CD4-positive, CD25-positive, alpha-beta regulatory T cell (primary cell): ENCODE data around the gene ANKRD24. TPM values are rescaled to one million over a fixed set of nuclear protein-coding genes. Genes with fewer than 3 reads are reported as not detected.
"Not testable (repeated sequence)": the region's sequence is repeated elsewhere in the genome, so short reads cannot be mapped to it uniquely, and the experiment has no call there.

Experiments used
- ATAC-seq, 2 donors: fragments of 150-1000 bp; cut with Tn5 transposase; one replicate each; pipeline ENCODE4 v1.10.0; 2021; ENCODE audit warnings: low read depth in 2 of 2, moderate number of reproducible peaks in 2 of 2, moderate library complexity in 1 of 2
- DNase-seq, 3 donors: peaks; one replicate each; pipeline versions ENCODE4 v3.0.0 to v3.0.0-alpha.2; 2012 to 2022; ENCODE audit warnings: mixed read lengths in 1 of 3
- H3K27ac ChIP-seq: one replicate; pipeline ENCODE4 v1.7.0; 2013; ENCODE audit warnings: mild to moderate bottlenecking, low read length; ENCODE audit not compliant: insufficient read depth, poor library complexity, severe bottlenecking
- H3K27me3 ChIP-seq: one replicate; pipeline ENCODE4 v1.7.0; 2013; ENCODE audit warnings: low read length; ENCODE audit not compliant: control insufficient read depth, insufficient read depth
- H3K36me3 ChIP-seq: one replicate; pipeline ENCODE4 v1.7.0; 2013; ENCODE audit warnings: mild to moderate bottlenecking, low read length, moderate library complexity; ENCODE audit not compliant: control insufficient read depth, insufficient read depth
- H3K4me1 ChIP-seq: 2 replicates; pipeline ENCODE4 v1.7.0; 2013; ENCODE audit warnings: mild to moderate bottlenecking, low read length; ENCODE audit not compliant: insufficient read depth, control insufficient read depth, poor library complexity, severe bottlenecking
- H3K4me3 ChIP-seq: one replicate; pipeline ENCODE4 v1.7.0; 2013; ENCODE audit warnings: low read depth, mild to moderate bottlenecking, low read length, moderate library complexity
- H3K9me3 ChIP-seq, 2 experiments: 1 replicate in 1 of 2; 2 replicates in 1 of 2; pipeline ENCODE4 v1.7.0; 2013; ENCODE audit warnings: low read length in 2 of 2, mild to moderate bottlenecking in 1 of 2, moderate library complexity in 1 of 2; ENCODE audit not compliant: control insufficient read depth in 2 of 2
- H3K27ac Mint-ChIP-seq, 3 donors: one replicate each; pipeline ENCODE4 v1.8.0; 2020 to 2022; ENCODE audit warnings: mild to moderate bottlenecking in 3 of 3, mixed read lengths in 3 of 3, moderate library complexity in 2 of 3
- H3K27me3 Mint-ChIP-seq: one replicate; pipeline ENCODE4 v1.8.0; 2022; ENCODE audit warnings: mild to moderate bottlenecking, mixed read lengths
- H3K36me3 Mint-ChIP-seq: one replicate; pipeline ENCODE4 v1.8.0; 2020; ENCODE audit warnings: mixed read lengths
- H3K4me1 Mint-ChIP-seq, 4 donors: one replicate each; pipeline ENCODE4 v1.8.0; 2020 to 2022; ENCODE audit warnings: mixed read lengths in 4 of 4, mild to moderate bottlenecking in 1 of 4
- H3K4me3 Mint-ChIP-seq, 4 donors: one replicate each; pipeline ENCODE4 v1.8.0; 2020 to 2022; ENCODE audit warnings: mild to moderate bottlenecking in 4 of 4, mixed read lengths in 4 of 4, moderate library complexity in 3 of 4
- H3K9me3 Mint-ChIP-seq, 7 donors: one replicate each; pipeline ENCODE4 v1.8.0; 2020 to 2022; ENCODE audit warnings: mixed read lengths in 7 of 7, mild to moderate bottlenecking in 3 of 7, moderate library complexity in 2 of 7
- polyA plus RNA-seq, 4 donors: library from polyadenylated mRNA; unstranded; fragments of 300-500 nt; fragmentation: Illumina TruSeq; gene quantifications; one replicate each; pipeline ENCODE4 v1.2.3, GENCODE V29; 2021
- total RNA-seq: library from RNA; stranded (reverse); gene quantifications from one replicate; pipeline ENCODE4 v1.2.3, GENCODE V29; 2022

ANKRD24 gene
- total and polyA plus RNA-seq, 5 donors from 2014 or later, result 0.12 to 1.5 (median 0.40) TPM; not detected in 1

DNA sequence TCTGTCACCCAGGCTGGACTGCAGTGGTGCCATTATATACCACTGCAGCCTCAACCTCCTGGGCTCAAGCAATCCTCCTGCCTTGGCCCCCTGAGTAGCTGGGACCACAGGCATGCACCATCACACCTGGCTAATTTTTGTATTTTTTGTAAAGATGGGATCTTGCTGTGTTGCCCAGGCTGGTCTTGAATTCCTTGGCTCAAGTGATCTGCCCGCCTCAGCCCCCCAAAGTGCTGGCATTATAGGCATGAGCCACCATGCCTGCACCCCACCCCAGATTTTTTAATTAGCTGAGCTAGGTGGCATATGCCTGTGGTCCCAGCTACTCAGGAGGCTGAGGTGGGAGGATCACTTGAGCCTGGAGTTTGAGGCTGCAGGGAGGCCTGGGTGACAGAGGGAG is 39.6 kb upstream of the ANKRD24 start:
- H3K9me3 ChIP-seq, H3K27ac ChIP-seq, H3K4me1 ChIP-seq, H3K4me3 Mint-ChIP-seq, DNase-seq, H3K27ac Mint-ChIP-seq, H3K36me3 ChIP-seq, H3K36me3 Mint-ChIP-seq, H3K9me3 Mint-ChIP-seq, H3K4me3 ChIP-seq, H3K27me3 ChIP-seq, ATAC-seq: not testable (repeated sequence)
- H3K4me1 Mint-ChIP-seq, result peaks cover 0 to 14% (median 9%) of the 10 kb centered on the region in 4 donors
- peaks cover 16% of the 10 kb centered on the region for H3K27me3 Mint-ChIP-seq

DNA sequence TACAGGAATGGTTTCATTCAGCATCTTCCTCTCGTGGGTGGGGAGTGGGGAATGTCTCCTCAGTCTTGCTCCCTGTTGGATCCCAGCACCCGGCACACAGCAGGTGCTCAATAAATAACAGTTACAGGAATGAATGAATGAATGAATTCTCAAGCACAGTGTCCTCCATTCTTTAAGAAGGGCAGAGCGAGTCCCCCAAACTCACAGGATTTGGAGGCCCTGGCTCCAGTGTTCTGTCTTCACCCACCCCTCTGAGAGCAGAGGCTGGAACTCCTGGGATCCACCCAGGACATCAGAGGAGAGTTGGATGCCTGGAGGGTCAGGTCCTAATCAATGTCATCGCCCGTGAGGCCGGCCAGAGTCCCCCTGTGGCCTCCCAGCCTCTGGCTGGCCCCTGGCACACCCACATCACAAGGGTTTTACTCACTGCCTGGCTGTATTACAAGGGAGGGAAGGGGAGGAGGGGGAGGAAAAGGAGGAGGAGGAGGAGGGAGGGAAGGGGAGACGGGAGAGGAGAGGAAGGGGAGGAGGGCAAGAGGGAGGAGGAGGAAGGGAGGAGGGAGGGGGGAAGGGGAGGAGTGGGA is 37.7 kb upstream of the ANKRD24 start:
- Histone ChIP-seq H3K9me3 (no peaks in the 10 kb centered on the region), H3K27ac (no peak overlapping the region), H3K27me3 (no peaks in the 10 kb centered on the region), H3K4me1 (peaks cover 8% of the 10 kb centered on the region), H3K36me3 (no peaks in the 10 kb centered on the region), H3K4me3 (no peak overlapping the region)
- Mint-ChIP-seq H3K36me3 (no peaks in the 10 kb centered on the region), H3K4me3 (no peak overlapping the region), H3K4me1 (peaks cover 0 to 9% (median 6%) of the 10 kb centered on the region in 4 donors), H3K27ac (no peak overlapping the region), H3K27me3 (peaks cover 16% of the 10 kb centered on the region), H3K9me3 (no peaks in the 10 kb centered on the region)
- no peak for ATAC-seq
- no peak for DNase-seq

DNA sequence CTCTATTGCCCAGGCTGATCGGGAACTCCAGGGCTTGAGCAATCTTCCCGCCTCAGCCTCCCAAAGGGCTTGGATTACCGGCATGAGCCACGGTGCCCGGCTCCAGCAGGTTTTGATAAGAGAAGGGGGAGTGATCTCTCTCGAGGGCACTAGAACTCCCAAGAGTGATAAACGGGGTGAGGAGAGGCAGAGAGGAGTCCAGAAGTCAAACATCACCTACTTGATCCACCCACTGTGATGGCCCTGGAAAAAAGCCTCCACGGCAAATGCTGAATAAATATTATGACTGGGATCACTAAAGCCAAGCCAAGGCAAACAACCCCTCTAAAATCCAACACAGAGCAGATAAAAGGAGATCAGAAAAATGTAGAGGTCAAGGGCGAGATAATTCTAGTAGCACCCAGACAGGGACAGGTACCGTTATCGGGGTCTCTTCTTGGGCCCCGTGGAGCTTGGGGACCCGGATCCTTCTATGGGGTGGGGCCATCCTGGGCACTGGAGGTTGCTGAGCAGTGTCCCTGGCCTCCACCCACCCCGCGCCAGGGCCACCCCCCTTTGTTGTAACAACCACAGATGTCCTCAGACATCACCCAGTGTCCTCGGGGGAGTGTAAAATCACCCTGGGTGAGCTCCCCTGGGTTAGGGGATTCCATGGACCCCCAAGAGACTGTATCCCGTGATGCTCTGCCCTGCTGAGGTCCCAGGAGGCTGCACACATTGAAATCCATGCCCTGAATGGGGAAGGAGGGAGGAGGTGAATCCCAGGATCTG is 32.8 kb upstream of the ANKRD24 start:
- H3K27me3 Mint-ChIP-seq, result peaks cover 16% of the 10 kb centered on the region
- no peak overlapping the region for H3K4me3 ChIP-seq
- no peak overlapping the region for H3K27ac ChIP-seq
- H3K9me3 Mint-ChIP-seq, result peaks cover 0 to 2% (median 0%) of the 10 kb centered on the region in 7 donors
- no peak for ATAC-seq
- no peaks in the 10 kb centered on the region for H3K9me3 ChIP-seq
- H3K27me3 ChIP-seq, result no peaks in the 10 kb centered on the region
- no peaks in the 10 kb centered on the region for H3K36me3 Mint-ChIP-seq
- no peak for DNase-seq
- H3K36me3 ChIP-seq, result no peaks in the 10 kb centered on the region
- H3K4me1 ChIP-seq, result no peaks in the 10 kb centered on the region
- H3K4me3 Mint-ChIP-seq, result no peak overlapping the region
- peaks cover 0 to 12% (median 0%) of the 10 kb centered on the region in 4 donors for H3K4me1 Mint-ChIP-seq
- H3K27ac Mint-ChIP-seq, result no peak overlapping the region

DNA sequence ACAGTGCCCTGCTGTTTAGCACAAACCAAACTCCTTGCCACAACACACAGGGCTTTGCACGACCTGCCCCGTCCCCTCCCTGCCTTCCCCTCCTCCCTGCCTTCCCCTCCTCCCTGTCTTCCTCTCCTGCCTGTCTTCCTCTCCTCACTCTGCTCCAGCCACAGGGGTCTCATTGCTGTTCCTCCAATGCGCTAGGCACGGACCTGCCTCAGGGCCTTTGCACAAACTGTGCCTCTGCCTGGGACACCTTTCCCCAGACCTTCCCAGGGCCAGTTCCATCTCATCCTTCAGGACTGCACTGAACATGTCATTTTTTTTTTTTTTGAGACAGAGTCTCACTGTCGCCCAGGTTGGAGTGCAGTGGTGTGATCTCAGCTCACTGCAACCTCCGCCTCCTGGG is 30.9 kb upstream of the ANKRD24 start:
- Histone ChIP-seq H3K4me3 (no peak overlapping the region), H3K9me3 (no peaks in the 10 kb centered on the region), H3K4me1 (no peaks in the 10 kb centered on the region), H3K36me3 (no peaks in the 10 kb centered on the region), H3K27ac (no peak overlapping the region), H3K27me3 (no peaks in the 10 kb centered on the region)
- H3K36me3 Mint-ChIP-seq, result no peaks in the 10 kb centered on the region
- peaks cover 0 to 2% (median 0%) of the 10 kb centered on the region in 7 donors for H3K9me3 Mint-ChIP-seq
- H3K4me3 Mint-ChIP-seq, result no peak overlapping the region
- ATAC-seq (no peak), DNase-seq (no peak)
- peaks cover 20% of the 10 kb centered on the region for H3K27me3 Mint-ChIP-seq
- H3K27ac Mint-ChIP-seq, result no peak overlapping the region
- H3K4me1 Mint-ChIP-seq, result peaks cover 0 to 12% (median 0%) of the 10 kb centered on the region in 4 donors

DNA sequence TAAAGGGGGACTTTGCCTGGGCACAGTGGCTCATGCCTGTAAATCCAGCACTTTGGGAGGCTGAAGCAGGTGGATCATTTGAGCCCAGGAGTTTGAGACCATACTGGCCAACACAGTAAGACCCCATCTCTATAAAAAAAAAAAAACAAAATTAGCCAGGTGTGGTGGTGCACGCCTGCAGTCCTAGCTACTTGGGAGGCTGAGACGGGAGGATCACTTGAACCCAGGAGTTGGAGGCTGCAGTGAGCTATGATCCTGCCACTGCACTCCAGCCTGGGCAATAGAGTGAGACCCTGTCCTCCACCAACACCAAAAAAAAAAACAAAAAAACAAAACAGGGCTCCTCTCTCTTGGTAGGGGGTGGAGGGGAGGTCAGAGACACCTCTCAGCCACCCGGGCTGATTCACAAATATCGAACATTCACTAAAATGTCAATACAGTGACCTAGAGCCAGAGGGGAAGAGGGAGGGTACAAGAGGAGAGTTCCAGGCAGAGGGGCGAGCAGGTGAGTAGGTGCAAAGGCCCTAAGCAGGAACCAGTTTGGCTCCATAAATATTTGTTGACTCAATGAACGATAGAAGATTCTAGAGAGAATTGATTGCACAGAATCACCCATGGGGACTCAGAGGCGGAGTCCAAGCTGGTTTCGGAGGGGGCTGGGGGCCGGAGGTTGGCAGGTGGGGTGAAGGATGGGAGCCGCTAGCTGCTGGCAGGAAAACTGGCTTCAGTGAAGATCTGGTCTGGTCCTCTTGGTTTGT is 30.1 kb upstream of the ANKRD24 start:
- no peak overlapping the region for H3K4me3 Mint-ChIP-seq
- ATAC-seq (no peak), DNase-seq (no peak)
- no peaks in the 10 kb centered on the region for H3K36me3 ChIP-seq
- no peaks in the 10 kb centered on the region for H3K9me3 ChIP-seq
- no peak overlapping the region for H3K4me3 ChIP-seq
- H3K27me3 Mint-ChIP-seq, result peaks cover 20% of the 10 kb centered on the region
- H3K4me1 ChIP-seq, result no peaks in the 10 kb centered on the region
- H3K4me1 Mint-ChIP-seq, result peaks cover 0 to 12% (median 0%) of the 10 kb centered on the region in 4 donors
- H3K36me3 Mint-ChIP-seq, result no peaks in the 10 kb centered on the region
- peaks cover 0 to 2% (median 0%) of the 10 kb centered on the region in 7 donors for H3K9me3 Mint-ChIP-seq
- H3K27me3 ChIP-seq, result no peaks in the 10 kb centered on the region
- H3K27ac ChIP-seq, result no peak overlapping the region
- no peak overlapping the region for H3K27ac Mint-ChIP-seq

DNA sequence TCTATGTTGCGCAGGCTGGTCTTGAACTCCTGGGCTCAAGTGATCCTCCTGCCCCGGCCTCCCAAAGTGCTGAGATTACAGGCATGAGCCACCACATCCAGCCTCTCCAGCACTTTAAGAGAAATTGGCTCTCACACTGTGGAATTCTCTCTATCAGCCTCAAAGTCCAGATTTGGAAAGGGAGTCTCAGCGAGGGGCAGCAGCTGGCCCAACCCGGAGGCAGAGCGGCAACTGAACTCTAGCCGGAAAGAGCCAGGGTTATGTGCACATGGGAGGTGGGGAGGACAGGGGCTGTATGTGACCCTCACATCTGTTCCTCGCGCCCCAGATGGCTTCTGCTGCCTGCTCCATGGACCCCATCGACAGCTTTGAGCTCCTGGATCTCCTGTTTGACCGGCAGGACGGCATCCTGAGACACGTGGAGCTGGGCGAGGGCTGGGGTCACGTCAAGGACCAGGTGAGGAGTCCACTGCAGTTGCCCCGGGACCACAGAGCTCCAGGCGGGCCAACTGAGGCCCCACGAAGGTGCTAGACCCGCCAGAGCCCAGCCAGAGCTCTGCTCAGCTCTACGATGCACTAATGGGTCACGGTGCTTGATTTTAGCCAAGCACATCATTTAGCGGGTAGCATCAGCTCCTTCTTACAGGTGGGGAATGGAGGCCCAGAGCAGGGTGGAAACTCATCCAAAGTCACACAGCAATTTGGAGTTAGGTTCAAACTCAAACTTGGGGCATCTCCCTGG is 27.7 kb upstream of the ANKRD24 start:
- DNase-seq (no peak), ATAC-seq (no peak)
- Mint-ChIP-seq H3K27me3 (peaks cover 21% of the 10 kb centered on the region), H3K4me3 (no peak overlapping the region), H3K4me1 (peaks cover 0 to 12% (median 0%) of the 10 kb centered on the region in 4 donors), H3K36me3 (no peaks in the 10 kb centered on the region), H3K27ac (peak overlapping the region in 1 of 3 donors; percentile 29), H3K9me3 (peaks cover 0 to 2% (median 0%) of the 10 kb centered on the region in 7 donors)
- H3K4me3 ChIP-seq, result no peak overlapping the region
- H3K4me1 ChIP-seq, result no peaks in the 10 kb centered on the region
- no peaks in the 10 kb centered on the region for H3K36me3 ChIP-seq
- no peaks in the 10 kb centered on the region for H3K9me3 ChIP-seq
- no peak overlapping the region for H3K27ac ChIP-seq
- no peaks in the 10 kb centered on the region for H3K27me3 ChIP-seq

DNA sequence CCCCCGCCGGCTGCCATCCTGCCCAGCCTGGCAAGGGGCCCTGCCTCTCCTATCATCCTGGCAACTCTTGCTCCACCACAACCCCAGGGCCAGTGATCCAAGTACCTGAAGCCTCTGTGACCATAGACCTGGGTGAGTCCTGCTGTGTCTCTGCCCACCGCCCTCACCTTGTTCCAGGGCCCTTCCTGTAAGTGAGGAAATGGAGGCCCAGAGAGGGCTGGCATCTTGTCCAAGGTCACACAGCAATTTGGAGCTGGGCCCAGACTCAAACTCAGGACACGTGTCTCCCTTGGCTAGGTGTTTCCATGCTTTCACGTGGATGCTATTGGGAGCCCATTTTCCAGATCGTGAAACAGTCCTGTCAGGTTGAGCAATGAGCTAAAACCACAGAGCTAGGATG is 25.3 kb upstream of the ANKRD24 start:
- H3K27me3 ChIP-seq, result no peaks in the 10 kb centered on the region
- peaks cover 0 to 10% (median 0%) of the 10 kb centered on the region in 4 donors for H3K4me1 Mint-ChIP-seq

More for the DNA sequence above, 25.3 kb upstream of the ANKRD24 start:
- Histone ChIP-seq H3K36me3 (no peaks in the 10 kb centered on the region), H3K4me3 (no peak overlapping the region), H3K9me3 (no peaks in the 10 kb centered on the region), H3K4me1 (no peaks in the 10 kb centered on the region), H3K27ac (no peak overlapping the region)
- Mint-ChIP-seq H3K4me3 (no peak overlapping the region), H3K27ac (no peak overlapping the region), H3K27me3 (peaks cover 20% of the 10 kb centered on the region), H3K36me3 (no peaks in the 10 kb centered on the region), H3K9me3 (no peaks in the 10 kb centered on the region)
- DNase-seq, result no peak
- no peak for ATAC-seq
